Loucy (cell line): ENCODE data around the gene COL23A1.

ENCODE experiments used
- H2AFZ ChIP-seq: fragments of 200-600 bp; sonication (generic); 2 replicates; pipeline ENCODE4 v1.6.0; 2016; ENCODE audit warnings: antibody characterized with exemption, mild to moderate bottlenecking, low read length, moderate library complexity
- H3F3A ChIP-seq: fragments of 200-600 bp; 2 replicates; pipeline ENCODE4 v1.6.0; 2016; ENCODE audit warnings: antibody characterized with exemption, low read depth, mild to moderate bottlenecking
- H3K27me3 ChIP-seq: fragments of 200-600 bp; sonication (generic); 2 replicates; pipeline ENCODE4 v1.6.1; 2014; ENCODE audit warnings: low read length, mild to moderate bottlenecking; ENCODE audit not compliant: insufficient read depth, poor library complexity, severe bottlenecking
- H3K36me3 ChIP-seq: fragments of 200-600 bp; sonication (generic); 2 replicates; pipeline ENCODE4 v1.6.1; 2016; ENCODE audit warnings: low read length; ENCODE audit not compliant: insufficient read depth
- H3K4me1 ChIP-seq: fragments of 200-600 bp; sonication (generic); 2 replicates; pipeline ENCODE4 v1.5.1; 2014; ENCODE audit warnings: low read length, mild to moderate bottlenecking; ENCODE audit not compliant: insufficient read depth, poor library complexity, severe bottlenecking
- H3K4me2 ChIP-seq: fragments of 200-600 bp; sonication (generic); 2 replicates; pipeline ENCODE4 v1.6.0; 2014; ENCODE audit warnings: antibody characterized with exemption, low read length, low read depth, mild to moderate bottlenecking; ENCODE audit not compliant: poor library complexity, severe bottlenecking
- H3K4me3 ChIP-seq: fragments of 200-600 bp; sonication (generic); 2 replicates; pipeline ENCODE4 v1.5.1; 2014; ENCODE audit warnings: low read length, mild to moderate bottlenecking, mixed read lengths; ENCODE audit not compliant: poor library complexity, severe bottlenecking
- H3K79me2 ChIP-seq: fragments of 200-600 bp; sonication (generic); 2 replicates; pipeline ENCODE4 v1.6.1; 2014; ENCODE audit warnings: low read length; ENCODE audit not compliant: insufficient read depth
- H3K9ac ChIP-seq: fragments of 200-600 bp; sonication (generic); 2 replicates; pipeline ENCODE4 v1.6.0; 2014; ENCODE audit warnings: mild to moderate bottlenecking, low read depth, low read length, moderate library complexity; ENCODE audit not compliant: poor library complexity, severe bottlenecking
- H3K9me2 ChIP-seq: fragments of 200-600 bp; sonication (generic); replicated peaks from 2 replicates; pipeline ENCODE4 v1.6.1; 2016; ENCODE audit warnings: low read depth, low read length, mixed read lengths
- H3K9me3 ChIP-seq: fragments of 200-600 bp; sonication (generic); 2 replicates; pipeline ENCODE4 v1.6.1; 2014; ENCODE audit warnings: mild to moderate bottlenecking, antibody characterized with exemption, low read length, low read depth; ENCODE audit not compliant: insufficient read depth
- H4K20me1 ChIP-seq: fragments of 200-600 bp; sonication (generic); 2 replicates; pipeline ENCODE4 v1.6.0; 2014; ENCODE audit warnings: antibody characterized with exemption, low read length, mild to moderate bottlenecking; ENCODE audit not compliant: insufficient read depth, poor library complexity, severe bottlenecking
- CTCF ChIP-seq: fragments of 200-600 bp; sonication (generic); conservative IDR thresholded peaks from 2 replicates; pipeline ENCODE4 v1.5.1; 2014; ENCODE audit warnings: mild to moderate bottlenecking, antibody characterized with exemption, low read length
- EZH2phosphoT487 ChIP-seq: fragments of 200-600 bp; IDR thresholded peaks from 2 replicates; pipeline ENCODE4 v1.6.1; 2018; ENCODE audit warnings: antibody characterized with exemption, mild to moderate bottlenecking, moderate library complexity, borderline replicate concordance

Gene COL23A1

GRCh38 chr5:178221853-178222252, 368.3 kb downstream of the COL23A1 start:
- Histone ChIP-seq H3K4me2 (no peak overlapping the region), H3F3A (no peaks in the 10 kb centered on the region), H3K79me2 (no peaks in the 10 kb centered on the region), H3K9me2 (no peaks in the 10 kb centered on the region), H2AFZ (no peak overlapping the region), H3K36me3 (no peaks in the 10 kb centered on the region), H3K27me3 (no peaks in the 10 kb centered on the region), H4K20me1 (no peaks in the 10 kb centered on the region), H3K9ac (no peak overlapping the region), H3K4me3 (no peak overlapping the region), H3K4me1 (no peaks in the 10 kb centered on the region), H3K9me3 (no peaks in the 10 kb centered on the region)
- no peak for TF ChIP-seq CTCF
- TF ChIP-seq EZH2phosphoT487 = no peak

- Histone ChIP-seq H3K27me3 (no peaks in the 10 kb centered on the region), H3K4me1 (no peaks in the 10 kb centered on the region), H3K4me3 (no peak overlapping the region), H3F3A (no peaks in the 10 kb centered on the region), H3K9me2 (no peaks in the 10 kb centered on the region), H3K9me3 (no peaks in the 10 kb centered on the region), H3K9ac (no peak overlapping the region), H3K4me2 (no peak overlapping the region), H3K36me3 (peaks cover 2% of the 10 kb centered on the region; the same call in 1 of the 2 replicates), H3K79me2 (no peaks in the 10 kb centered on the region), H2AFZ (no peak overlapping the region), H4K20me1 (no peaks in the 10 kb centered on the region)
- TF ChIP-seq CTCF (no peak), EZH2phosphoT487 (no peak)
Observed at GRCh38 chr5:178221282-178221681, 368.9 kb downstream of the COL23A1 start.

- no peak overlapping the region for H3K4me3 ChIP-seq
- H3K9me2 ChIP-seq = no peaks in the 10 kb centered on the region
- no peaks in the 10 kb centered on the region for H3K27me3 ChIP-seq
- no peaks in the 10 kb centered on the region for H4K20me1 ChIP-seq
- no peak overlapping the region for H3K9ac ChIP-seq
- TF ChIP-seq CTCF (no peak), EZH2phosphoT487 (no peak)
- no peaks in the 10 kb centered on the region for H3K4me1 ChIP-seq
- no peaks in the 10 kb centered on the region for H3K9me3 ChIP-seq
- H3F3A ChIP-seq = no peaks in the 10 kb centered on the region
- no peak overlapping the region for H3K4me2 ChIP-seq
- peaks cover 11% of the 10 kb centered on the region; the same call in 1 of the 2 replicates for H3K36me3 ChIP-seq
- no peaks in the 10 kb centered on the region for H3K79me2 ChIP-seq
- H2AFZ ChIP-seq = no peak overlapping the region
Observed at GRCh38 chr5:178218827-178219226, 371.4 kb downstream of the COL23A1 start.
